Activated naive CD8-positive, alpha-beta T cell treated with anti-CD3 and anti-CD28 coated beads, Interleukin-2, amount 10 ng/mL, durations not matched to agents 7 days and 5 days (primary cell): Measurements from ENCODE around the gene RAB9A. TPM values are rescaled to one million over a fixed set of nuclear protein-coding genes. Genes with fewer than 3 reads are reported as not detected.
A peak's percentile ranks its signal among the peaks of the same experiment; 100 is the strongest.

Experiments
- ATAC-seq: fragments of 150-1000 bp; cut with Tn5 transposase; one replicate; pipeline ENCODE4 v1.10.0; 2021; ENCODE audit warnings: low read depth, moderate library complexity
- POLR2A ChIA-PET: fragments of 350-600 bp; sonication (Branson Sonifier 250); formaldehyde crosslinking; loops from one replicate; lab custom pipeline; 2021; ENCODE audit warnings: antibody characterized with exemption; lab: Charles Lee
- DNase-seq: peaks from one replicate; pipeline ENCODE4 v3.0.0; 2021
- H3K27ac Mint-ChIP-seq: one replicate; pipeline ENCODE4 v1.8.0; 2022; ENCODE audit warnings: mild to moderate bottlenecking, mixed read lengths
- H3K27me3 Mint-ChIP-seq: one replicate; pipeline ENCODE4 v1.8.0; 2022; ENCODE audit warnings: mild to moderate bottlenecking, moderate library complexity, mixed read lengths
- H3K36me3 Mint-ChIP-seq: one replicate; pipeline ENCODE4 v1.8.0; 2021; ENCODE audit warnings: mild to moderate bottlenecking, mixed read lengths
- H3K4me1 Mint-ChIP-seq: one replicate; pipeline ENCODE4 v1.8.0; 2021; ENCODE audit warnings: mixed read lengths
- H3K4me3 Mint-ChIP-seq: one replicate; pipeline ENCODE4 v1.8.0; 2022; ENCODE audit warnings: mild to moderate bottlenecking, moderate library complexity, mixed read lengths
- H3K9me3 Mint-ChIP-seq: one replicate; pipeline ENCODE4 v1.8.0; 2021; ENCODE audit warnings: mixed read lengths
- total RNA-seq, 2 experiments: library from RNA; stranded (reverse); gene quantifications; one replicate each; pipeline ENCODE4 v1.2.3, GENCODE V29; 2021

The RAB9A gene
- total RNA-seq, 2 experiments from 2014 or later: 13.4 to 18.3 TPM

DNA sequence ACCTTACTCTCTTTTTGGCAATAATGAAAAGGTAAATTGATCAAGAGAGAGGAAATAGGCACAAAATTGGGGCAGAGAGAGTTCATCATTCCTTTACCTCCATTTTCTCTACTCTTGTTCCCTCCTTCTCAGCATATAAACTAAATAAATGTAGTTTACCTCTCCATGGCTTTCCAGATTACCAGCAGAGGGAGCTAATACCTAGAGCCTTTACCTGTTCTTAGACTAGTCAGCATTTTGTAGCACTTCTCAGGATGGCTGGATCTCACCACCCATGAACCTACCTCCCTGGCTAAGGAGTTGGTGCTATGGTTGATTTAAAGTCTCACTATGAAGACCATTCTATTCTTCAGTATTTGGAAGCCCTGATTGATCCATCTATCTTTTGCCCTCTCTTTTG, 61.3 kb downstream of the RAB9A start:
- peaks cover 16% of the 10 kb centered on the region for H3K36me3 Mint-ChIP-seq
- ATAC-seq (peak; percentile 65), DNase-seq (no peak)
- no peak overlapping the region for H3K27ac Mint-ChIP-seq
- no peak overlapping the region for H3K4me3 Mint-ChIP-seq
- H3K4me1 Mint-ChIP-seq: peaks cover 15% of the 10 kb centered on the region
- no peaks in the 10 kb centered on the region for H3K9me3 Mint-ChIP-seq
- POLR2A ChIA-PET: no interaction called here
- H3K27me3 Mint-ChIP-seq: no peaks in the 10 kb centered on the region

DNA sequence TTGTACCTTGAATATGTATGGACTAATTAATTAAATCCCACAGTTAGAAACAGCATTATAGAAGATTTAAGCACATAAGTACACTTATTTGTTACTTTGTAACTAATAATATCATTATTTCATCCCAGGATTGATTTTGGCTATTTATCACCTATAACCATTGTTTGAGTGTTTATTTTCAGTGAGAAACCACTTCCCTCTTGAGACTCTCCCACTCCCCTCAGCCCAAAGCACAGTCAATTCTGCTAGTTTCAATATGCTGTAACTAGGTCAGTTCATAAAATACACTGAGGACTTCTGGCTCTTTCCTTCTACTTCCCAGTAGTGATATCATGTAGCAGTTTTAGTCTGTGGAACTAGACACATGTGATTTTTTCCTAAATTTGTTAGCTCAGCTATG, 61.9 kb downstream of the RAB9A start:
- H3K4me3 Mint-ChIP-seq: no peak overlapping the region
- H3K9me3 Mint-ChIP-seq: no peaks in the 10 kb centered on the region
- DNase-seq: no peak
- peaks cover 15% of the 10 kb centered on the region for H3K36me3 Mint-ChIP-seq
- no peaks in the 10 kb centered on the region for H3K27me3 Mint-ChIP-seq
- no peak overlapping the region for H3K27ac Mint-ChIP-seq
- POLR2A ChIA-PET: no interaction called here
- H3K4me1 Mint-ChIP-seq: peaks cover 20% of the 10 kb centered on the region
- no peak for ATAC-seq

DNA sequence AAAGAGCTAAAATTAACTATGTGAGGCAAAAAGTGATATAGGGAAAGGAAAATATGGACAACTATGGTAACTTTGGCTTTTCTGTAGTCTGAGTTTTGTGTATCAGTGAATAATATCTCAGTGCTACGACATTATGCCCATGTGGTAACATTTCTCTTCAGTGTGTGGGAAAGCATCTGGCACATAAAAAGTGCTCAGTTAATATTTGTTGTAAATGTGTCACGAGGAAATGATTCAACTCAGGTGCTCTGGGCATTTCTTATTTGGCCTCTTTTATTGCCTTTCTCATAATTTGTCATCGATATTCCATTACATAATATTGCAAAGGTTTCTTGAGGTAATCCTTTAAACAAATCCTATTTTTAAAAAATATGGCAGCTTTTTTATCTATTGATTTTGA, 63.2 kb downstream of the RAB9A start:
- no peak for ATAC-seq
- Mint-ChIP-seq H3K4me3 (no peak overlapping the region), H3K9me3 (no peaks in the 10 kb centered on the region), H3K4me1 (peaks cover 17% of the 10 kb centered on the region), H3K27ac (no peak overlapping the region), H3K27me3 (no peaks in the 10 kb centered on the region), H3K36me3 (peaks cover 8% of the 10 kb centered on the region)
- DNase-seq: no peak
- POLR2A ChIA-PET: interaction anchor here (0.6 kb wide), 1 partner anchor 58 kb away, joined by 3 read pairs; no protein-coding TSS in a partner anchor

DNA sequence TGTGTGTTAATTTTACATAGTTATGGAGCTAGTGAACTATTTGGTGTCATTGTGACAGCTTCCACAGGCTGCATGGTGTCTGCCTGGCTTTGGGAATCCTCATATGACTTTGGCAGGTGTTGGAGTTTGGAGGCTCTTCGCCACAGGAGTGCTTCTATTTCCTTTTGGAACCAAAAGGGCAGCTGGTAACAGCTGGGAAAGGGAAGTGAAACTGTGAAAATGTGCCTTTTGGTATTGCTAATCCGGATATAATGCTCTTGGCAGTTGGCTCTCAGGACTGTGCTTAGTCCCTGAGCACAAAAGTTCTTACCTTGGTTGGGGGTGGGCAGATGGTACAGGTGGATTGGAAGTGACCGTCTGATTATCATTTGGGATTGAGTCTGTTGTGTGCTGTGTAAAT, 63.7 kb downstream of the RAB9A start:
- H3K27ac Mint-ChIP-seq: peak overlapping the region; percentile 76
- H3K36me3 Mint-ChIP-seq: peaks cover 7% of the 10 kb centered on the region
- no peaks in the 10 kb centered on the region for H3K27me3 Mint-ChIP-seq
- POLR2A ChIA-PET: interaction anchor here (0.6 kb wide), 1 partner anchor 58 kb away, joined by 3 read pairs; no protein-coding TSS in a partner anchor
- no peaks in the 10 kb centered on the region for H3K9me3 Mint-ChIP-seq
- no peak for ATAC-seq
- peaks cover 13% of the 10 kb centered on the region for H3K4me1 Mint-ChIP-seq
- H3K4me3 Mint-ChIP-seq: no peak overlapping the region
- no peak for DNase-seq

DNA sequence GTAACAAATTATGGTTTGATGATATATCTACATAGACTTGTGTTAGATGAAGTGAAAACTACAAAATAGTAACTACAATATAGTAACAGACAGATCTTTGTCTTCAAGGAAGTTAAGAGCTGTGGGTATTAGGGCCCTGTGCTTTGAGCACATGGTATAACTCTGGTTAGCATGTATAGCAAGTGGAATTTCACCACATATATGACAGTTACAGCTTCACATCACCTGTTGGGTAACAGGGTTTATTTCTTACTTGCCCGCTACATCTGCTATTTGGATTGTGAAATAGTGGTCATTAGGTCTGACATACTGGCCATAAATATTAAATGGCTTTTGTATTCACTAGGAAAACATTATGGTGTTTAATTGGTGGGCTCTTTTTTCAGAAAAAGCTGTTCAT, 65.8 kb downstream of the RAB9A start:
- Mint-ChIP-seq H3K4me3 (no peak overlapping the region), H3K27ac (no peak overlapping the region), H3K9me3 (no peaks in the 10 kb centered on the region), H3K27me3 (no peaks in the 10 kb centered on the region), H3K4me1 (peaks cover 13% of the 10 kb centered on the region), H3K36me3 (peaks cover 7% of the 10 kb centered on the region)
- no peak for ATAC-seq
- DNase-seq: no peak
- POLR2A ChIA-PET: interaction anchor here (0.8 to 1.5 kb wide), 2 partner anchors 20 to 275 kb away, joined by 4 to 8 read pairs; partner anchors contain the start of genes GEMIN8, OFD1 and TRAPPC2

- no peaks in the 10 kb centered on the region for H3K27me3 Mint-ChIP-seq
- no peak overlapping the region for H3K4me3 Mint-ChIP-seq
- POLR2A ChIA-PET: interaction anchor here (0.7 to 1.5 kb wide), 3 partner anchors 21 to 275 kb away, joined by 4 to 8 read pairs (median 4); partner anchors contain the start of genes GEMIN8, OFD1 and TRAPPC2
- no peaks in the 10 kb centered on the region for H3K9me3 Mint-ChIP-seq
- ATAC-seq (peak; percentile 86), DNase-seq (no peak)
- H3K36me3 Mint-ChIP-seq: peaks cover 10% of the 10 kb centered on the region
- peaks cover 13% of the 10 kb centered on the region for H3K4me1 Mint-ChIP-seq
- no peak overlapping the region for H3K27ac Mint-ChIP-seq
These were observed 66.3 kb downstream of the RAB9A start for GRCh38 chrX:13755254-13755653.

DNA sequence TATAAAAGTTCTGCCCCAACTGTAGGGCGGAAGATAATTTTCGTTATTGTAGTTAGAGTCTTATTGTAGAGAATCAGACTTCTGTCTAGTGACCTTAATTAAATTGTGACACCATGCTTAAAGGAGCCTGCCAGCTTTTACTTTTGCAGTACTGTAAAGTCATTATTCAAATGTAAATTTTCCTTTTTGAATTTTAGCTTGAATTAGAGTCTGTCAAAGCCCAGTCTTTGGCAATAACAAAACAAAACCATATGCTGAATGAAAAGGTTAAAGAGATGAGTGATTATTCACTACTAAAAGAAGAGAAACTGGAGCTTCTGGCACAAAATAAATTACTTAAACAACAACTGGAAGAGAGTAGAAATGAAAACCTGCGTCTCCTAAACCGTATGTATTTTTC, 67.5 kb downstream of the RAB9A start:
- H3K27me3 Mint-ChIP-seq: no peaks in the 10 kb centered on the region
- DNase-seq (no peak), ATAC-seq (no peak)
- POLR2A ChIA-PET: no interaction called here
- H3K36me3 Mint-ChIP-seq: peaks cover 12% of the 10 kb centered on the region
- H3K4me1 Mint-ChIP-seq: peaks cover 10% of the 10 kb centered on the region
- H3K9me3 Mint-ChIP-seq: no peaks in the 10 kb centered on the region
- H3K27ac Mint-ChIP-seq: no peak overlapping the region
- H3K4me3 Mint-ChIP-seq: no peak overlapping the region

DNA sequence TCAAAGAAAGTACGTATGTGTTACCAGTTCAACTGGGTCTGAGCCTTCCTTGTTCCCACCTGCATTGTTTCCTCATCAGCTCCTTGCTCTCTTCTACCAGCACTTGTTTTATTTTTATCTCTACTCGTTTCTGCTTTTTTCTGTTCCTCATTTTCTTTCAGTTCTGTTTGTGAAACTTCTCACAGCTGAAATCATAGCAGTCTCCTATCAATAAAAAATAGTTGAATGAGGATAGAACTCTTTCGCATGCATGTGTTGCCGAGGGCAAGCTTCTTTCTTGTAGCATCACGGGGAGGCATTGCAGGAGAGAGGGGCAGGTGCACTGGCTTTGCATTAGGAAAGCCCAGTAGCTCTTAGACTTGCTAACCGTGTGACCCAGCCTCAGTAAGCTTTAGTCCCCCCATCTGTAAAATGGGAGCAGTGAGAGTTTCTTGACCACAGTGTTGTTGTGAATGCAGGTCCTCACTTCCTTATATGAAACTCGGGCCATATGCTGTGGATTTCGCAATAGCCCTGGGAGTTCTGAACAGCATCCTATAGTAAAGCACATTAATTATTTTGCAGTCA, 70.3 kb downstream of the RAB9A start:
- no peaks in the 10 kb centered on the region for H3K9me3 Mint-ChIP-seq
- peaks cover 4% of the 10 kb centered on the region for H3K36me3 Mint-ChIP-seq
- H3K27ac Mint-ChIP-seq: no peak overlapping the region
- ATAC-seq (no peak), DNase-seq (no peak)
- no peaks in the 10 kb centered on the region for H3K27me3 Mint-ChIP-seq
- POLR2A ChIA-PET: no interaction called here
- no peak overlapping the region for H3K4me3 Mint-ChIP-seq
- H3K4me1 Mint-ChIP-seq: peaks cover 6% of the 10 kb centered on the region

Other genes with a start within 250 kb of the RAB9A start
- gene EGFL6, start 119.5 kb upstream of the RAB9A start, total RNA-seq: 10 to 100 TPM; 17.6 to 18.1 TPM
- gene TCEANC, start 36.0 kb upstream of the RAB9A start, total RNA-seq: 1 to 10 TPM; 6.2 TPM
- gene TRAPPC2, start 45.5 kb downstream of the RAB9A start, total RNA-seq: 10 to 100 TPM; 29.9 to 33.0 TPM
- gene OFD1, start 45.6 kb downstream of the RAB9A start, total RNA-seq: 10 to 100 TPM; 84.9 to 86.1 TPM
- not detected for gene GPM6B, start 128.0 kb downstream of the RAB9A start, total RNA-seq